ENCODE results near the gene ZNF771. TPM values are rescaled to one million over a fixed set of nuclear protein-coding genes. Genes with fewer than 3 reads are reported as not detected.

ZNF771 gene
- total and polyA plus RNA-seq, 2 experiments from 2014 or later = 10.8 to 12.0 TPM

DNA sequence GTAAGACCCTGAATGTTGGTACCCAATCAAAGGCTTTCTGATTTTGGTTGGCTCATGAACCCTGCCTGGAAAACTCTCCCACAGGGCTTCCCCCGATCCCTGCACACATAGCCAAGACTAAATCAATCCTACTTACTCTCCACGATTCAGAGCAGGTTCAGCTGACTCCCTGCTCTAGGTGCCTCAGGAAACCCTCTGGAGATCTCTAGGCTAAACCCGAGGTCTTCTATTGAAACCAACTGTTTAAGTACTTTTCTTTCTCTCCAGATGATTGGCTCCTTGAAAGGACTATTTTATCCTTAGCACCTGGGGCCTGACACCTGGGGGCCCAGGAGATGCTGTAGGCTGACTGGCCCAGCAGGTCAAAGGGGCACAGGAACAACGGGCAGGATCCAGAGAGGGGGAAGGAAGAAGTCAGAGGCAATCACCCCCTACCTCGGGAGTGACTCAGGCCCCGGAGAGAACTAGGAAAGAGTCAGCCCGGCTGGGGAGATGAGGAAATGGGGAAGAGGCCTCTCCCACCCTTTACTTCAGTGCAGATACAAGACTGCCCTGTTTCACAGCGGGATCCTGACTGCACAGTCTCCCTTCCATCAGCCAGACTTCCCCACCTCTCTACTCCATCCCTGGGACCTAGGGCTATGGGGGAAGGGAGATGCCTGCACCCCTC lies 39.1 kb upstream of the ZNF771 start (continued):
- TF ChIP-seq, protein P1, sequence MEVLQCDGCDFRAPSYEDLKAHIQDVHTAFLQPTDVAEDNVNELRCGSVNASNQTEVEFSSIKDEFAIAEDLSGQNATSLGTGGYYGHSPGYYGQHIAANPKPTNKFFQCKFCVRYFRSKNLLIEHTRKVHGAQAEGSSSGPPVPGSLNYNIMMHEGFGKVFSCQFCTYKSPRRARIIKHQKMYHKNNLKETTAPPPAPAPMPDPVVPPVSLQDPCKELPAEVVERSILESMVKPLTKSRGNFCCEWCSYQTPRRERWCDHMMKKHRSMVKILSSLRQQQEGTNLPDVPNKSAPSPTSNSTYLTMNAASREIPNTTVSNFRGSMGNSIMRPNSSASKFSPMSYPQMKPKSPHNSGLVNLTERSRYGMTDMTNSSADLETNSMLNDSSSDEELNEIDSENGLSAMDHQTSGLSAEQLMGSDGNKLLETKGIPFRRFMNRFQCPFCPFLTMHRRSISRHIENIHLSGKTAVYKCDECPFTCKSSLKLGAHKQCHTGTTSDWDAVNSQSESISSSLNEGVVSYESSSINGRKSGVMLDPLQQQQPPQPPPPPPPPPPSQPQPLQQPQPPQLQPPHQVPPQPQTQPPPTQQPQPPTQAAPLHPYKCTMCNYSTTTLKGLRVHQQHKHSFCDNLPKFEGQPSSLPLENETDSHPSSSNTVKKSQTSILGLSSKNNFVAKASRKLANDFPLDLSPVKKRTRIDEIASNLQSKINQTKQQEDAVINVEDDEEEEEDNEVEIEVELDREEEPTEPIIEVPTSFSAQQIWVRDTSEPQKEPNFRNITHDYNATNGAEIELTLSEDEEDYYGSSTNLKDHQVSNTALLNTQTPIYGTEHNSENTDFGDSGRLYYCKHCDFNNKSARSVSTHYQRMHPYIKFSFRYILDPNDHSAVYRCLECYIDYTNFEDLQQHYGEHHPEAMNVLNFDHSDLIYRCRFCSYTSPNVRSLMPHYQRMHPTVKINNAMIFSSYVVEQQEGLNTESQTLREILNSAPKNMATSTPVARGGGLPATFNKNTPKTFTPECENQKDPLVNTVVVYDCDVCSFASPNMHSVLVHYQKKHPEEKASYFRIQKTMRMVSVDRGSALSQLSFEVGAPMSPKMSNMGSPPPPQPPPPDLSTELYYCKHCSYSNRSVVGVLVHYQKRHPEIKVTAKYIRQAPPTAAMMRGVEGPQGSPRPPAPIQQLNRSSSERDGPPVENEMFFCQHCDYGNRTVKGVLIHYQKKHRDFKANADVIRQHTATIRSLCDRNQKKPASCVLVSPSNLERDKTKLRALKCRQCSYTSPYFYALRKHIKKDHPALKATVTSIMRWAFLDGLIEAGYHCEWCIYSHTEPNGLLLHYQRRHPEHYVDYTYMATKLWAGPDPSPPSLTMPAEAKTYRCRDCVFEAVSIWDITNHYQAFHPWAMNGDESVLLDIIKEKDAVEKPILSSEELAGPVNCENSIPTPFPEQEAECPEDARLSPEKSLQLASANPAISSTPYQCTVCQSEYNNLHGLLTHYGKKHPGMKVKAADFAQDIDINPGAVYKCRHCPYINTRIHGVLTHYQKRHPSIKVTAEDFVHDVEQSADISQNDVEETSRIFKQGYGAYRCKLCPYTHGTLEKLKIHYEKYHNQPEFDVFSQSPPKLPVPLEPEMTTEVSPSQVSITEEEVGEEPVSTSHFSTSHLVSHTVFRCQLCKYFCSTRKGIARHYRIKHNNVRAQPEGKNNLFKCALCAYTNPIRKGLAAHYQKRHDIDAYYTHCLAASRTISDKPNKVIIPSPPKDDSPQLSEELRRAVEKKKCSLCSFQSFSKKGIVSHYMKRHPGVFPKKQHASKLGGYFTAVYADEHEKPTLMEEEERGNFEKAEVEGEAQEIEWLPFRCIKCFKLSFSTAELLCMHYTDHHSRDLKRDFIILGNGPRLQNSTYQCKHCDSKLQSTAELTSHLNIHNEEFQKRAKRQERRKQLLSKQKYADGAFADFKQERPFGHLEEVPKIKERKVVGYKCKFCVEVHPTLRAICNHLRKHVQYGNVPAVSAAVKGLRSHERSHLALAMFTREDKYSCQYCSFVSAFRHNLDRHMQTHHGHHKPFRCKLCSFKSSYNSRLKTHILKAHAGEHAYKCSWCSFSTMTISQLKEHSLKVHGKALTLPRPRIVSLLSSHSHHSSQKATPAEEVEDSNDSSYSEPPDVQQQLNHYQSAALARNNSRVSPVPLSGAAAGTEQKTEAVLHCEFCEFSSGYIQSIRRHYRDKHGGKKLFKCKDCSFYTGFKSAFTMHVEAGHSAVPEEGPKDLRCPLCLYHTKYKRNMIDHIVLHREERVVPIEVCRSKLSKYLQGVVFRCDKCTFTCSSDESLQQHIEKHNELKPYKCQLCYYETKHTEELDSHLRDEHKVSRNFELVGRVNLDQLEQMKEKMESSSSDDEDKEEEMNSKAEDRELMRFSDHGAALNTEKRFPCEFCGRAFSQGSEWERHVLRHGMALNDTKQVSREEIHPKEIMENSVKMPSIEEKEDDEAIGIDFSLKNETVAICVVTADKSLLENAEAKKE (CRISPR knock-in tag; IDR thresholded peaks at IDR 0.05) = no peak
- TF ChIP-seq ZNF331 (CRISPR knock-in tag; IDR thresholded peaks at IDR 0.05; ENCODE audit: low read depth) (no peak), STAT1 (IDR thresholded peaks at IDR 0.05; ENCODE audit: unreplicated experiment) (no peak), EZH2 (IDR thresholded peaks at IDR 0.05; ENCODE audit: low read depth, unreplicated experiment) (no peak), NANOG (IDR thresholded peaks at IDR 0.05; ENCODE audit: borderline replicate concordance) (no peak)
- TF ChIP-seq, protein P2, sequence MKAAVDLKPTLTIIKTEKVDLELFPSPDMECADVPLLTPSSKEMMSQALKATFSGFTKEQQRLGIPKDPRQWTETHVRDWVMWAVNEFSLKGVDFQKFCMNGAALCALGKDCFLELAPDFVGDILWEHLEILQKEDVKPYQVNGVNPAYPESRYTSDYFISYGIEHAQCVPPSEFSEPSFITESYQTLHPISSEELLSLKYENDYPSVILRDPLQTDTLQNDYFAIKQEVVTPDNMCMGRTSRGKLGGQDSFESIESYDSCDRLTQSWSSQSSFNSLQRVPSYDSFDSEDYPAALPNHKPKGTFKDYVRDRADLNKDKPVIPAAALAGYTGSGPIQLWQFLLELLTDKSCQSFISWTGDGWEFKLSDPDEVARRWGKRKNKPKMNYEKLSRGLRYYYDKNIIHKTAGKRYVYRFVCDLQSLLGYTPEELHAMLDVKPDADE (IDR thresholded peaks at IDR 0.05) = no peak

- peak overlapping the region; percentile 85 for H3K4me3 ChIP-seq
- no peak overlapping the region for H3K27ac Mint-ChIP-seq
- peaks cover 40% of the 10 kb centered on the region for H3K79me2 ChIP-seq (replicated peaks; ENCODE audit: insufficient read depth)
- no peaks in the 10 kb centered on the region for H3F3A ChIP-seq (replicated peaks; ENCODE audit: low read depth)
- peaks cover 33% of the 10 kb centered on the region for H3K4me1 Mint-ChIP-seq
- peaks cover 11% of the 10 kb centered on the region for H3K4me1 ChIP-seq (ENCODE audit: insufficient read depth)
- H3K9me2 ChIP-seq (ENCODE audit: insufficient read depth) = no peaks in the 10 kb centered on the region
- H3K9me3 Mint-ChIP-seq = no peaks in the 10 kb centered on the region
- DNase-seq (ENCODE audit: low spot score) (no peak), ATAC-seq (no peak)
- H3K27ac ChIP-seq (ENCODE audit: low read depth) = no peak overlapping the region
- H3K27me3 ChIP-seq (ENCODE audit: insufficient read depth) = no peaks in the 10 kb centered on the region
- peak overlapping the region; percentile 98 for H3K4me2 ChIP-seq
- peaks cover 19% of the 10 kb centered on the region for H3K27me3 Mint-ChIP-seq (ENCODE audit: insufficient read depth, low read depth, poor library complexity)
- peaks cover 10% of the 10 kb centered on the region; the same call in 1 of the 2 replicates for H4K20me1 ChIP-seq (replicated peaks; ENCODE audit: insufficient read depth)
- no peaks in the 10 kb centered on the region for H3K36me3 ChIP-seq (ENCODE audit: insufficient read depth)
- peaks cover 9% of the 10 kb centered on the region; the same call in 2 of the 3 replicates for H3K36me3 Mint-ChIP-seq (ENCODE audit: low read depth)
- no peak overlapping the region for H2AFZ ChIP-seq
- H3K4me3 Mint-ChIP-seq = peak overlapping the region; percentile 78
- no peak for TF ChIP-seq JUNB (IDR thresholded peaks at IDR 0.05; ENCODE audit: unreplicated experiment)
- TF ChIP-seq, protein P3, sequence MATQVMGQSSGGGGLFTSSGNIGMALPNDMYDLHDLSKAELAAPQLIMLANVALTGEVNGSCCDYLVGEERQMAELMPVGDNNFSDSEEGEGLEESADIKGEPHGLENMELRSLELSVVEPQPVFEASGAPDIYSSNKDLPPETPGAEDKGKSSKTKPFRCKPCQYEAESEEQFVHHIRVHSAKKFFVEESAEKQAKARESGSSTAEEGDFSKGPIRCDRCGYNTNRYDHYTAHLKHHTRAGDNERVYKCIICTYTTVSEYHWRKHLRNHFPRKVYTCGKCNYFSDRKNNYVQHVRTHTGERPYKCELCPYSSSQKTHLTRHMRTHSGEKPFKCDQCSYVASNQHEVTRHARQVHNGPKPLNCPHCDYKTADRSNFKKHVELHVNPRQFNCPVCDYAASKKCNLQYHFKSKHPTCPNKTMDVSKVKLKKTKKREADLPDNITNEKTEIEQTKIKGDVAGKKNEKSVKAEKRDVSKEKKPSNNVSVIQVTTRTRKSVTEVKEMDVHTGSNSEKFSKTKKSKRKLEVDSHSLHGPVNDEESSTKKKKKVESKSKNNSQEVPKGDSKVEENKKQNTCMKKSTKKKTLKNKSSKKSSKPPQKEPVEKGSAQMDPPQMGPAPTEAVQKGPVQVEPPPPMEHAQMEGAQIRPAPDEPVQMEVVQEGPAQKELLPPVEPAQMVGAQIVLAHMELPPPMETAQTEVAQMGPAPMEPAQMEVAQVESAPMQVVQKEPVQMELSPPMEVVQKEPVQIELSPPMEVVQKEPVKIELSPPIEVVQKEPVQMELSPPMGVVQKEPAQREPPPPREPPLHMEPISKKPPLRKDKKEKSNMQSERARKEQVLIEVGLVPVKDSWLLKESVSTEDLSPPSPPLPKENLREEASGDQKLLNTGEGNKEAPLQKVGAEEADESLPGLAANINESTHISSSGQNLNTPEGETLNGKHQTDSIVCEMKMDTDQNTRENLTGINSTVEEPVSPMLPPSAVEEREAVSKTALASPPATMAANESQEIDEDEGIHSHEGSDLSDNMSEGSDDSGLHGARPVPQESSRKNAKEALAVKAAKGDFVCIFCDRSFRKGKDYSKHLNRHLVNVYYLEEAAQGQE (IDR thresholded peaks at IDR 0.05; ENCODE audit: unreplicated experiment) = no peak
- TF ChIP-seq POLR2AphosphoS5 (IDR thresholded peaks at IDR 0.05; ENCODE audit: low read depth) = no peak
- no peak for TF ChIP-seq NANOG (IDR thresholded peaks at IDR 0.05; ENCODE audit: borderline replicate concordance)
- no peak for TF ChIP-seq EZH2phosphoT487 (IDR thresholded peaks at IDR 0.05; ENCODE audit: unreplicated experiment)
- no peak for TF ChIP-seq CREB1 (CRISPR knock-in tag; IDR thresholded peaks at IDR 0.05; ENCODE audit: low read depth)
- TF ChIP-seq, protein P2 (IDR thresholded peaks at IDR 0.05) = no peak
- no peak for TF ChIP-seq STAT1 (IDR thresholded peaks at IDR 0.05; ENCODE audit: unreplicated experiment)
- TF ChIP-seq ZNF331 (CRISPR knock-in tag; IDR thresholded peaks at IDR 0.05; ENCODE audit: low read depth) = no peak
Measured at GRCh38 chr16:30368792-30369090, 38.7 kb upstream of the ZNF771 start.
